KMS-11 (cell line): ENCODE results near the gene TANGO6.

Experiments
- H2AFZ ChIP-seq: fragments of 200-600 bp; sonication (generic); 2 replicates; pipeline ENCODE4 v1.6.1; 2016; ENCODE audit warnings: antibody characterized with exemption, mixed run types, low read depth
- H3K27ac ChIP-seq: fragments of 200-600 bp; sonication (generic); 2 replicates; pipeline ENCODE4 v1.6.1; 2016; ENCODE audit warnings: mild to moderate bottlenecking, mixed run types
- H3K27me3 ChIP-seq: fragments of 200-600 bp; sonication (generic); 2 replicates; pipeline ENCODE4 v1.6.1; 2017; ENCODE audit warnings: mild to moderate bottlenecking, low read depth, mixed run types, moderate library complexity; ENCODE audit not compliant: insufficient read depth
- H3K36me3 ChIP-seq: fragments of 200-600 bp; sonication (generic); 2 replicates; pipeline ENCODE4 v1.6.1; 2017; ENCODE audit warnings: mild to moderate bottlenecking, mixed run types; ENCODE audit not compliant: insufficient read depth
- H3K4me1 ChIP-seq: fragments of 200-600 bp; sonication (generic); 2 replicates; pipeline ENCODE4 v1.6.1; 2016; ENCODE audit warnings: mild to moderate bottlenecking, low read depth, mixed run types; ENCODE audit not compliant: poor library complexity, severe bottlenecking
- H3K4me2 ChIP-seq: fragments of 200-600 bp; sonication (generic); 2 replicates; pipeline ENCODE4 v1.7.0; 2016; ENCODE audit warnings: mild to moderate bottlenecking, mixed run types
- H3K4me3 ChIP-seq: fragments of 200-600 bp; sonication (generic); IDR thresholded peaks from 2 replicates; pipeline ENCODE4 v1.6.1; 2017; ENCODE audit warnings: low read depth, low read length, mixed read lengths; ENCODE audit not compliant: insufficient read depth
- H3K79me2 ChIP-seq: fragments of 200-600 bp; sonication (generic); 2 replicates; pipeline ENCODE4 v1.6.1; 2016; ENCODE audit warnings: low read depth, mixed run types; ENCODE audit not compliant: insufficient read depth
- H3K9ac ChIP-seq: fragments of 200-600 bp; sonication (generic); 2 replicates; pipeline ENCODE4 v1.6.1; 2016; ENCODE audit warnings: mild to moderate bottlenecking, mixed run types
- H4K20me1 ChIP-seq: fragments of 200-600 bp; sonication (generic); 2 replicates; pipeline ENCODE4 v1.6.1; 2016; ENCODE audit warnings: mild to moderate bottlenecking, mixed run types; ENCODE audit not compliant: insufficient read depth
- TF ChIP-seq, protein P1 (sequence below): fragments of 200-600 bp; sonication (generic); conservative IDR thresholded peaks from 2 replicates; pipeline ENCODE4 v1.6.1; 2017; ENCODE audit warnings: low read depth, mild to moderate bottlenecking, antibody characterized with exemption, low read length, moderate library complexity, mixed read lengths

TANGO6 gene

DNA sequence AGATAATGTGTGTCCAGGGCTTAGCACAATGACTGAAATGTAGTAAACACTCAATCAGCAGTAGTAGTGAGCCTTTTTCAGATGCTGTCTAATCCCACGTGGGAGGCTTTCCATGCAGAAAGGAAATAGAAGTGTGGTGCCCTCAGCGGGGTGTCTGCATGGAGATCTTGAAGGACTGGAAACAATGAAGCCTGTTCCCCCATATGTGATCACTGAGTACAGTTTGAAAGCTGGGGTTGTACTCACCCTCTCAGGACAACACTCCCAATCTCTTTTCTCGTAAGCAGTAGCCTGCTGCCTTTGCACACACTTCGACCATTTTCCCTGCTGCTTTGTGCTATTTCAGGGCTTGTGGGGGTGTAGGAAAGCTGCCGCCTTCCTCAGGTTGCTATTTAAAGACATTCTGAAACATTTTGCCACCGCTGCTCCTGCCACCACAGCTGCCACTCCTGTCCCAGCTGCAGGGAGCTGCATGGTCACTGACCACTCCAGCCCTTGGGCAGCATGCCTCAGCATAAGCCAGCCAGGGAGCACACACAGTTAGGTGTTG lies 221.5 kb downstream of the TANGO6 start:
- H3K9ac ChIP-seq = no peak overlapping the region
- no peak overlapping the region for H2AFZ ChIP-seq
- H3K36me3 ChIP-seq = no peaks in the 10 kb centered on the region
- H3K4me2 ChIP-seq = no peak overlapping the region
- no peaks in the 10 kb centered on the region for H3K79me2 ChIP-seq
- H3K4me1 ChIP-seq = no peaks in the 10 kb centered on the region
- H3K27me3 ChIP-seq = no peaks in the 10 kb centered on the region
- TF ChIP-seq, protein P1, sequence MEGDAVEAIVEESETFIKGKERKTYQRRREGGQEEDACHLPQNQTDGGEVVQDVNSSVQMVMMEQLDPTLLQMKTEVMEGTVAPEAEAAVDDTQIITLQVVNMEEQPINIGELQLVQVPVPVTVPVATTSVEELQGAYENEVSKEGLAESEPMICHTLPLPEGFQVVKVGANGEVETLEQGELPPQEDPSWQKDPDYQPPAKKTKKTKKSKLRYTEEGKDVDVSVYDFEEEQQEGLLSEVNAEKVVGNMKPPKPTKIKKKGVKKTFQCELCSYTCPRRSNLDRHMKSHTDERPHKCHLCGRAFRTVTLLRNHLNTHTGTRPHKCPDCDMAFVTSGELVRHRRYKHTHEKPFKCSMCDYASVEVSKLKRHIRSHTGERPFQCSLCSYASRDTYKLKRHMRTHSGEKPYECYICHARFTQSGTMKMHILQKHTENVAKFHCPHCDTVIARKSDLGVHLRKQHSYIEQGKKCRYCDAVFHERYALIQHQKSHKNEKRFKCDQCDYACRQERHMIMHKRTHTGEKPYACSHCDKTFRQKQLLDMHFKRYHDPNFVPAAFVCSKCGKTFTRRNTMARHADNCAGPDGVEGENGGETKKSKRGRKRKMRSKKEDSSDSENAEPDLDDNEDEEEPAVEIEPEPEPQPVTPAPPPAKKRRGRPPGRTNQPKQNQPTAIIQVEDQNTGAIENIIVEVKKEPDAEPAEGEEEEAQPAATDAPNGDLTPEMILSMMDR = no peak
- H3K4me3 ChIP-seq = no peak overlapping the region
- no peak overlapping the region for H3K27ac ChIP-seq
- H4K20me1 ChIP-seq = no peaks in the 10 kb centered on the region

DNA sequence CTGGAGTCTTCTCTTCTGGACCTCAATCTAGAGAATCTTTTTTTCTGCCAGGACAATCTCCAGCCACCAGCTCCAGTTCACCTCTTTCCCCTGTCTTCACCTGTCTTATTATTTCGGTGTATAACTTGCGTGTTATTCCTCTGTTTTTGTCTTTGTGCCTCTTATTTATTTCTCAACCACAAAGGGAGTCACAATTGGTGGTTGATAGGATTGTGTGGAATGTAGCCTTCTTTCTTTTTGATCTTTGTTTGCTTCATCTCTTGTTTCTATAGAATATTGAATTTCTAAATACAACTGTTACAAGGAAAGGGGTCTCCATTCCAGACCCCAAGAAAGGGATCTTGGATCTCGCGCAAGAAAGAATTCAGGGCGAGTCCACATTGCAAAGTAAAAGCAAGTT lies 226.2 kb downstream of the TANGO6 start:
- Histone ChIP-seq H2AFZ (no peak overlapping the region), H3K9ac (no peak overlapping the region), H3K27me3 (no peaks in the 10 kb centered on the region), H3K36me3 (no peaks in the 10 kb centered on the region), H3K4me2 (no peak overlapping the region), H3K4me1 (no peaks in the 10 kb centered on the region), H3K79me2 (no peaks in the 10 kb centered on the region), H3K27ac (no peak overlapping the region), H3K4me3 (no peak overlapping the region), H4K20me1 (no peaks in the 10 kb centered on the region)
- TF ChIP-seq, protein P1 = no peak

DNA sequence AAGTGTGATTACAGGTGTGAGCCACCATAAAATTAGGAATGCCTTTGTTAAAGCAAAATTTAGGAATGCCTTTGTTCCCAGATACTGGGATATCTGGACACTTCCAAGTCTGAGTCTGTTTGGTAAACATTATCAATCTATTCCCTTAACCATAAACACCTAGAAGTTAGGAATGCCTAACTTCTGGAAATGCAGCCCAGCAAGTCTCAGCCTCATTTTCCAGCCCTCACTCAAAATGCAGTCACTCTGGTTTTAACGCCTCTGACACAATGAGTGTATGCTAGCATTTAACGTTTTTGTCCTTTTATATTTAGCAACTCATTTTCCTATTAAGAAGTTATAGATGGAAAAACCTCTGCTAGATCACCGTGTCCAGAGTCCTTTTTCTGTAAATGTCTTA lies 227.7 kb downstream of the TANGO6 start:
- TF ChIP-seq, protein P1 = no peak
- Histone ChIP-seq H3K4me1 (no peaks in the 10 kb centered on the region), H3K27me3 (no peaks in the 10 kb centered on the region), H3K9ac (no peak overlapping the region), H3K36me3 (no peaks in the 10 kb centered on the region), H3K4me3 (no peak overlapping the region), H2AFZ (no peak overlapping the region), H4K20me1 (no peaks in the 10 kb centered on the region), H3K27ac (no peak overlapping the region), H3K4me2 (no peak overlapping the region), H3K79me2 (no peaks in the 10 kb centered on the region)

DNA sequence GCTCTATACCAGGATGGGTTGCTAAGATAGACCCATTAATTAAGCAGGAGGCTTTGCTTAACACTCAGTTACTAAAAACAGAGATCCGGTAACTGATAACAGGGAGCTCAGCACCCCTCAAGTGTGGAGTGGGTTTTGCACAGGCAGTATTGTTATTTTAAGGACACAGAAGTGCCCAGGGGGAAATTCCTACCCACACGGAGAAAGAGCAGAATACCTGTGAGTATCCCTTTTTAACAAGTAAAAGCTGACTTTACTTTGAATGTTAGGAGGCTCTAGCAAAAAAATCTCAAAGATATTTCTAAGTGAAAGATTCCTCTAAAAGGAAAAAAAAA lies 229.3 kb downstream of the TANGO6 start:
- no peak overlapping the region for H3K4me3 ChIP-seq
- H3K9ac ChIP-seq = no peak overlapping the region
- no peak overlapping the region for H2AFZ ChIP-seq
- TF ChIP-seq, protein P1 = no peak
- H3K27me3 ChIP-seq = no peaks in the 10 kb centered on the region
- H3K4me1 ChIP-seq = no peaks in the 10 kb centered on the region
- H3K36me3 ChIP-seq = no peaks in the 10 kb centered on the region
- no peak overlapping the region for H3K4me2 ChIP-seq
- no peaks in the 10 kb centered on the region for H3K79me2 ChIP-seq
- H4K20me1 ChIP-seq = no peaks in the 10 kb centered on the region
- H3K27ac ChIP-seq = no peak overlapping the region
